Stimulated activated CD8-positive, alpha-beta memory T cell treated with anti-CD3 and anti-CD28 coated beads, Interleukin-7, amount 100 ng/mL, for 48 hours (primary cell): ENCODE results near the gene PBX1.
"Not testable (repeated sequence)": the region's sequence is repeated elsewhere in the genome, so short reads cannot be mapped to it uniquely, and the experiment has no call there.

Experiments
- DNase-seq, 2 donors: peaks; one replicate each; pipeline ENCODE4 v3.0.0-alpha.2; 2020; ENCODE audit warnings: low read depth in 1 of 2; ENCODE audit errors: extremely low read depth in 1 of 2

Gene PBX1

GRCh38 chr1:164589408-164589807, 30.4 kb downstream of the PBX1 start:
- DNase-seq: no peak

DNA sequence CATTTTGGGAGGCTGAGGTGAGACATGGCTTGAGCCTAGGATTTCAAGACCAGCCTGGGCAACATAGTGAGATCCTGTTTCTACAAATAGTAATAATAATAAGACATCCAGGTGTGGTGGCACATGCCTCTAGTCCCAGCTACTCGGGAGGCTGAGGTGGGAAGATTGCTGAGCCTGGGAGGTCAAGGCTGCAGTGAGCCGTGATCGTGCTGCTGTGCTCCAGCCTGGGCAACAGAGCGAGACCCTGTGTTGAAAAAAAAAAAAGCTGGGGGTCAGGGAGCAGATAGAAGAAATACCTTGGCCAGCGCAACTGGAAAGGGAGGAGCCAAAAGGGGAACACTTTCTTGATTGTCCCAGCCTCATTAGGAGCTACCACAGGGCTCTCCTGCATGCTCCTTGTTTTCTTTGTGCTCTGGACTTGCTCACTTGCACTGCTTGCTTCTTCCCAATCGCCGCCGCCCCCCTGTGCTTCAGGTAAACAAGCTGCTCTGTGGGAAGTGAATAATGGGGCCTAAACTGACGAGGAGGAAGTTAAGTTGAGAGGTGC, 31.1 kb downstream of the PBX1 start:
- DNase-seq: no peak

DNA sequence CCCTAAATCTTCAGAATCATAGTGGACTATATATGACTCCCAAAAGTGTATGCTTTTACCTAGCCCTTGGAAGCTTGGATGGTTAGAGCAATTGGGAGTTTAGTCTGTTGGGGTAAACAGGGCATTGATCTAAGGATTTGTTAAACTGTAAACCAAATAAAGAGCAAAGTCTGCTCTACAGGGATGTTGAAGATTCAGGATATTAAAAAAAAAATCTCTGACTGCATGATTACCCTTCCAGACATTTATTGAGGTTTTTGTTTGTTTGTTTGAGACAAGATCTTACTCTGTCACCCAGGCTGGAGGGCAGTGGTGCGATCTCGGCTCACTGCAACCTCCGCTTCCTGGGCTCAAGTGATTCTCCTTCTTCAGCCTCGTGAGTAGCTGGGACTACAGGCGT, 31.6 kb downstream of the PBX1 start:
- DNase-seq: no peak

- DNase-seq: no peak
These were observed 32.9 kb downstream of the PBX1 start for GRCh38 chr1:164591858-164592257.

DNA sequence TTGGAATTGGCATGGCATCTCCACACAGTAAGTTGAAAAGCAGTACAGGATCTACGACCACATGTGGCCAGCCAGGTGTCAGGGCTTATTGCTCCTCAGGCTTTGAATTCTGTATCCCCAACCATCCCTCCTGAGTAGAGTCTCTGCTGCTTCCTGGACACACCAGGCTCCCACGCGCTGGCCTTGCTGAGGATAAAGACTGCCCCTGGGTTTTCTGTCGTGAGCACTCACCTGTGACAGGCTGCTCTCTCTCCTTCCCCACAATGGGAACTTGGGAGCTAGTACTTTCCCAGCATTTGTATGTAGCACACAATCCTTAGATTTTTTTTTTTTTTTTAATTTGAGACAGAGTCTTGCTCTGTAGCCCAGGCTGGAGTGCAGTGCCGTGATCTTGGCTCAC, 33.6 kb downstream of the PBX1 start:
- no peak for DNase-seq

DNA sequence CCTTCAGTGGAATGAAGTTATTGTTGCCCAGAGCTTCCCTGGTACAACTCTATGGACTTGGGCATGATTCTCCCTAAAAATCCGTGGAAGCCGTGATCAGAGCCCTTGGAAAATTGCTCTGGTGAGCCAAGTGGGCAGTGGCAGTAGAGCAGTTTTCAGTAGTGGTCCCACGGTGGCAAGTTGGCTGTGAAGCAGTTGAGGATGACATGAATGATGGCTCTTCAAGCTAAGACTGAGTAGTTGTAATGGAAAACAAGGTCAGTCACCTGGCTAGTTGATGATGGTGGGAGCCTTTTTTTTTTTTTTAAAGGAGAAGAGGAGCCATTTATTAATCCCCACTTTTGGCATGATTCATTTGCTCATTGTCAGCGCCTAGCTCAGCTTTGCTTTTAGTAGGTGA, 36.2 kb downstream of the PBX1 start:
- DNase-seq: no peak

GRCh38 chr1:164596172-164596571, 37.2 kb downstream of the PBX1 start:
- no peak for DNase-seq

GRCh38 chr1:164598719-164599118, 39.7 kb downstream of the PBX1 start:
- DNase-seq: no peak

- no peak for DNase-seq
These were observed 40.3 kb downstream of the PBX1 start for GRCh38 chr1:164599272-164599671.

GRCh38 chr1:164601399-164602100, 42.6 kb downstream of the PBX1 start:
- DNase-seq: no peak

DNA sequence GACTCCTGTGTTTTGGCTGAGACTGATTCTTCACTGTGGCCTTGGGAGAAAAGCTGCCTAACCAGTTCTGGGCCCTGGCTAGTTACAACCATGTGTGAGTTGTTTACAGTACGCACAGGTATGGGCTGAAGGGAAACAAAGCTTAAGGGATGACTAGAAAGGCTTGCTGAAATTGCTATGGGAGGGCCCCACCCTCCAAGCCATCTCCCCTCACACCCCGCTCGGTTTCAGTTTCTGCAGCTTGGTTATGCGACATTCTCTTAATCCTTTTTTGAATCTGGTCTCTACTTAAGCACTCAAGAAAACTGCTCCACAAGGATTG, 43.1 kb downstream of the PBX1 start:
- no peak for DNase-seq

DNA sequence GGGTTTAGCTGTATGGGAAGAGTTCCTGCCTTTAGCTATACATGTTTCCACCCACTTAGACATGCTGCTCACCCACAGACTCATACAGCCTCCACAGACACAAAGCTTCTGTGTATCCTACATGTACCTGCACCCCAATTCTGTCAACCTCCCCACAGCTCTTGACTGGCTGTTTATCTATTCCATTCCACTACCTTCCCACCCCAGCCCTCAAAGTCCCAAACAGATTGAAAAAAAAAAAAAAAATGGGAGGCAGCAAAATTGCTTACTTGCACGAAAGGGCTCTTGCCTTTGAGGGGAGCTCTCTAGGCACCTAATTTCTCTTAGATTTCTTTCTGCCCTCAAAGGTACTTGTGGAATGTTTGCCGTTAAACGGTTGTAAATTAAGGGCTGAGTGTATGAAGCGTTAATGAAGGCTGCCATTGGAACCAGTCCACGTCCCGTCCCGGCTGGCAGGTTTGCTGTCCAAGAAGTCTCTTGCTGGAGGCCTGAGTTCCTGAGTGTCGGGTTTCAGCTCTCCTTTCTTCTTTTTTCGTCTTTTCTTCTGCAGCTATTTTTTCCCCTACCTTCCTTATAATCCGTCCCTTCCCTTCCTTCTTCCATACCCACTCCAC, 43.6 kb downstream of the PBX1 start:
- no peak for DNase-seq

GRCh38 chr1:164603805-164604204, 44.8 kb downstream of the PBX1 start:
- DNase-seq: not testable (repeated sequence)

DNA sequence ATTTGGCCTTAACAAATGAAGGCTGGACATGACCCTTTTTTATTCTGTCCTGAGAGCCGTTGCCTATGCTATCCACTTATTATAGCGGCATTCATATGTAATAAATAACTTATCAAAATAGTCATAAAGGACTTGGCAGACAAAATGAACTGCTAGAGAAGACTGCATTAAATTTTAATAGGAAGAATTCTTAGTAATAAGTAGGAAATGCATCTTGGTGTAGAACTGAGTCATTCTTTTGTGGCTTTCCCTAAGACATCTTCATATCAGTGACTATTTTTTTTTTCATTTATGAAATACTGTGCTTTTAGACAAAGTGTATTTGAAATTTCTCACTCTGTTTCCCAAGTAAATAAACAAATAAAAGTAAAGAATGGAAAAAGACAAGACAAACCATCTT, 45.6 kb downstream of the PBX1 start:
- DNase-seq: no peak

GRCh38 chr1:164605254-164606091, 46.5 kb downstream of the PBX1 start:
- no peak for DNase-seq

GRCh38 chr1:164607351-164607750, 48.4 kb downstream of the PBX1 start:
- DNase-seq: no peak

DNA sequence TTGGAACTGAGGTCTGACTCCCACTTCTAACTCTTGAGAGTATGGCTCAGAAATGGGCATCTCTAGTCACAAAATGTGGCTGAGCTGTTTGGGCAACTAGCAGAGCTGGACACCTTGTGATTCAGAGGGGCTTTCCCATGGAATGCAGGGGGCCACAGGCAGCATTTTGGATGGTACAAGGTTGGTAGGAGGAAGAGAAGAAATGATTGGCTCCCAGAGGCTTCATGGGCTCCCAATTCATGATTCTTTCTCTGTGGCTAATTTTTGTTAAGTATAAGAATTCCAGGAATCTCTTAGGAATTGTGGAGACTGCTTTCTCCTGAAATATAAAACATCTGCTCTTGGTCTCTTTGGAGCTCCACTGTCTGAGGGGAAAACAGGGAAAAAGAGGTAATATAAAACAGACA, 49.7 kb downstream of the PBX1 start:
- DNase-seq: no peak

DNA sequence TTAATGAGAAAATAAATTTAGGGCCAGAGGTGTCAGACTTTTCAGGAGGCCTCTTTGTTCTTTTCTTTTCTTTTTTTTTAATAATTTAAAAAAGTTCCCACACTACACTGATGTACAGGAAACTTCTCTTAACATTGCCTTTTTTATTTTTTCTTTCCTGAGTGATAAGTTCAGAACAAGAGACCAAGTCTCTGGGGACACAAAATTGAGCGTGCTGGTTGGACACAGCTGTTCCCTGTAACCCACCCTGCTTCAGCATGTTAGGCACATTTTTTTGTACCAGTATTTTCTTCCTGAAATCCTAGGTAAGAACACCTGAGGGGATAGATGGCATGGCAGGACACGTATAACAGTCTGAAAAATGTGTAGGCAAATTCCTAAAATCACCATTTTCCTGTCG, 50.1 kb downstream of the PBX1 start:
- DNase-seq: no peak

DNA sequence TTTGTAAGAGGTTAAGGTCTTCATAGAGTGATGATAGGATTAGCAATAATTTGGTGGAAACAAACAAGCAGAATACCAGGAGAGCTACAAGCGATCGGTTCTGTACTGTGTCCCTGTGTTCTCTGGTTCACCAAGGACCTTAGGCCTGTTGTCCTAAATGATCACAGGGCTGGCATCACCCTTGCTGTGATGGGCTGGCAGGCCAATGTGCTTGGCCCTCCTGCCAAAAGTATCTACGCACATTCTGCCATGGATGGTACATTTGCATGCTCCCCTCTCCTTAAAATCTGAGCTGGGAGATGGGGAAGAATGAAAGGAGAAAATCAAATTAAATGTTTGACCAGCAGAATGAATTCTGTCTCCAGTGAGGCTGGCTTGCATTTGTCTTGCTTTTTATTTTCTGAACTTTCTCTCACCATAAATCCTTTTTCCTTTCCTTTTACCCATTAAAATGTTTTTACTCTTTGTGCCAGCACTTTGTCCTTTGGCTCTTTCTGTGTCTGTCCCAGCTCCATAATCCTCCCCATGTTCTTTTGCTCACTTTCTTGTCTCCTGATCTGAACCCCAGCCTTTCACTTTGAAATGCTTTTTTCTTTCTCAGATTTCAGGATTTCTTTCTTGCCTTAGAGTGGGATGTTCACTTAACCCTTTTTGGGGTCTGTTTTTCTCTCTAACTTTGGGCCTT, 51.7 kb downstream of the PBX1 start:
- DNase-seq: no peak

GRCh38 chr1:164611754-164612642, 53.0 kb downstream of the PBX1 start:
- no peak for DNase-seq
